HepG2 (cell line): ENCODE results near the gene PALM3. TPM values are rescaled to one million over a fixed set of nuclear protein-coding genes. Genes with fewer than 3 reads are reported as not detected.

Experiments
- PITX1 ChIP-seq: sonication (generic); formaldehyde crosslinking; IDR thresholded peaks from 2 replicates; pipeline ENCODE4 v1.5.1; 2020; ENCODE audit warnings: mild to moderate bottlenecking, missing genetic modification reagents
- TAF1 ChIP-seq: sonication (generic); formaldehyde crosslinking; IDR thresholded peaks from 2 replicates; pipeline ENCODE4 v1.4.0; 2020; ENCODE audit warnings: missing genetic modification reagents
- YY1 ChIP-seq: IDR thresholded peaks from 2 replicates; pipeline ENCODE4 v1.6.1; 2011; ENCODE audit warnings: low read length, low read depth, moderate library complexity, mild to moderate bottlenecking; ENCODE audit not compliant: insufficient read depth, insufficient replicate concordance
- ZHX2 ChIP-seq, 2 experiments: sonication (generic) in 1 of 2; formaldehyde crosslinking in 1 of 2; IDR thresholded peaks; 2 replicates each; pipeline versions ENCODE4 v1.6.1 to v1.9.0; 2014 to 2022; ENCODE audit warnings: antibody characterized with exemption in 1 of 2, borderline replicate concordance in 1 of 2, inconsistent platforms in 1 of 2, low read depth in 1 of 2, missing genetic modification reagents in 1 of 2
- ZNF333 ChIP-seq: sonication (generic); formaldehyde crosslinking; IDR thresholded peaks from 2 replicates; pipeline ENCODE4 v1.4.0; 2020; ENCODE audit warnings: mild to moderate bottlenecking, missing genetic modification reagents, borderline replicate concordance
- ZNF407 ChIP-seq: sonication (generic); formaldehyde crosslinking; IDR thresholded peaks from one replicate; pipeline ENCODE4 v1.5.1; 2020; ENCODE audit warnings: mild to moderate bottlenecking, missing genetic modification reagents; ENCODE audit errors: not compliant biosample characterization
- polyA plus RNA-seq, 8 experiments: library from polyadenylated mRNA; depleted of rRNA in 3 of 8; stranded (reverse) in 7 of 8; unstranded in 1 of 8; fragments of >200 nt; fragmentation: Illumina TruSeq in 4 of 8; extraction: Trizol in 4 of 8; gene quantifications; 2 replicates each; pipeline versions ENCODE4 v1.2.1 to v1.2.3, GENCODE V29; 2011 to 2016; ENCODE audit warnings: low read depth in 4 of 8, missing spikeins in 1 of 8, mixed read lengths in 1 of 8; ENCODE audit not compliant: insufficient read depth in 1 of 8
- total RNA-seq, 5 experiments: library from RNA; depleted of rRNA; stranded (reverse); fragments of >200 nt; fragmentation: Illumina TruSeq; extraction: Trizol; gene quantifications; 2 replicates each; pipeline ENCODE4 v1.2.3, GENCODE V29; 2016; ENCODE audit warnings: low read depth in 1 of 5

PALM3 gene
- total and polyA plus RNA-seq, 2 of the 13 experiments (the other 11 are each of a cell fraction or from before 2014, with no cell fraction given), result 0.79 to 2.4 TPM

DNA sequence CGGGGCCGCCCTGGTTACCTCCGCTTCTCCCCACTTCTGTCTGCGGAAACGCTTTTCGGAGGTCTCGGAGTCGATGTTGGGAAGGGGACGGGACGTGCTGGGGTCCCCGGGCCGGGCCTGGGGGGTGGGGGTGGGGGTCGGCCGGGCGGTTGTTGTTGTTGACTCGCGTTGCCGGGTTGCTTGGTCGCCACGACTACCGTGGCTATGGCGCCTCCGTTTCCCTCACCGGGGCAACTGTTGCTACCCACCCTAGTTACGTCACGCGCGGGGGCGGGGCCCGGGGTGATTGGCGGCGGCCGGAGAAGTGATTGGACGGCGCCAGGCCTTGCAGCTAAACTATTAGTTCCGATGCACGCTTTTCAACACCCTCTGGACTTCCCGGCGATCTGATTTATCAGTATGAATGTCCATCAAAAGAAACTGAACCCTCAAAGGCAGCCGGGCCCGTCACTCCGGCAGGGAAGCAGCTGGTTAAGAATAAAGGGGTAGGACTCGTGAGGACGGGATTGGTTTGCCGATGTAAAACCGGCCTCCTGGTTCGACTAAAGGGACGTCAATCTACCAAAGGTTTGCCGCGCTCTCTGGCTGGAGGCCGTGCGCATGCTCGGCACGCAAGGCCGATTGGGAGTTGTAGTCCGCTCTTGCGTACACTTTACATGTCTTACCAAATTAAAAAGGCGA lies 55.7 kb downstream of the PALM3 start, which contains the start of gene RFX1 (continued):
- TF ChIP-seq ZNF407 (CRISPR knock-in tag) (no peak), ZHX2 (IDR thresholded peaks at IDR 0.05; ENCODE audit: low read depth) (peak; percentile 50; the same call in 1 of the 2 replicates), ZHX2 (CRISPR knock-in tag; IDR thresholded peaks at IDR 0.05; ENCODE audit: borderline replicate concordance) (no peak), TAF1 (CRISPR knock-in tag) (no peak), YY1 (peak; percentile 89), PITX1 (CRISPR knock-in tag) (no peak), ZNF333 (no peak)
